PC-3 (cell line): ENCODE data around the gene ENPP3. TPM values are rescaled to one million over a fixed set of nuclear protein-coding genes. Genes with fewer than 3 reads are reported as not detected.

ENCODE experiments used
- ATAC-seq: fragments of 200-7000 bp; cut with Tn5 transposase; 2 replicates; pipeline ENCODE4 v1.9.1; 2020; ENCODE audit warnings: mild to moderate bottlenecking, moderate library complexity
- BruUV-seq: library from RNA; stranded (reverse); fragments of 400-500 nt; replicated peaks from 2 replicates; lab custom pipeline; 2021; lab: Mats Ljungman, UMichigan
- CTCF ChIA-PET: fragments of 300-600 bp; sonication (Branson Sonifier 250); formaldehyde crosslinking; loops from one replicate; lab custom pipeline; 2022; ENCODE audit warnings: antibody characterized with exemption; lab: Charles Lee
- POLR2A ChIA-PET: fragments of 300-600 bp; sonication (Branson Sonifier 250); formaldehyde crosslinking; loops from one replicate; lab custom pipeline; 2022; ENCODE audit warnings: antibody characterized with exemption; ENCODE audit not compliant: unreplicated experiment; lab: Charles Lee
- DNase-seq: peaks from one replicate; pipeline ENCODE4 v3.0.0-alpha.2; 2015
- H2AFZ ChIP-seq: fragments of 300-600 bp; sonication (generic); 2 replicates; pipeline ENCODE4 v1.6.0; 2016; ENCODE audit warnings: antibody characterized with exemption, low read length
- H3F3A ChIP-seq: fragments of 300-600 bp; sonication (generic); one replicate; pipeline ENCODE4 v1.6.0; 2017; ENCODE audit warnings: antibody characterized with exemption, low read length, control low read depth, mild to moderate bottlenecking; ENCODE audit not compliant: unreplicated experiment
- H3K27ac ChIP-seq: fragments of 300-600 bp; sonication (generic); 2 replicates; pipeline ENCODE4 v1.5.1; 2016; ENCODE audit warnings: mild to moderate bottlenecking, low read length
- H3K27me3 ChIP-seq: fragments of 300-600 bp; sonication (generic); 2 replicates; pipeline ENCODE4 v1.6.1; 2016; ENCODE audit warnings: low read length, mixed read lengths
- H3K36me3 ChIP-seq: fragments of 300-600 bp; sonication (generic); 2 replicates; pipeline ENCODE4 v1.6.1; 2016; ENCODE audit warnings: low read depth, mixed run types, low read length, mixed read lengths
- H3K4me1 ChIP-seq: fragments of 300-600 bp; sonication (generic); 2 replicates; pipeline ENCODE4 v1.5.1; 2016; ENCODE audit warnings: low read length; ENCODE audit not compliant: insufficient read depth
- H3K4me2 ChIP-seq: fragments of 300-600 bp; sonication (generic); 2 replicates; pipeline ENCODE4 v1.6.0; 2016; ENCODE audit warnings: low read length
- H3K4me3 ChIP-seq: fragments of 300-600 bp; sonication (generic); 2 replicates; pipeline ENCODE4 v1.5.1; 2016; ENCODE audit warnings: mild to moderate bottlenecking, low read length, mixed read lengths
- H3K79me2 ChIP-seq: fragments of 300-600 bp; sonication (generic); 2 replicates; pipeline ENCODE4 v1.6.1; 2017; ENCODE audit warnings: low read length, mixed read lengths
- H3K9ac ChIP-seq: fragments of 300-600 bp; sonication (generic); 2 replicates; pipeline ENCODE4 v1.6.0; 2016; ENCODE audit warnings: mild to moderate bottlenecking, low read length
- H3K9me2 ChIP-seq: fragments of 300-600 bp; sonication (generic); replicated peaks from 2 replicates; pipeline ENCODE4 v1.6.1; 2016; ENCODE audit warnings: mixed run types, low read length, mixed read lengths
- H3K9me3 ChIP-seq: fragments of 300-600 bp; sonication (generic); 2 replicates; pipeline ENCODE4 v1.6.1; 2016; ENCODE audit warnings: low read length, mixed read lengths
- H4K20me1 ChIP-seq: fragments of 300-600 bp; sonication (generic); 2 replicates; pipeline ENCODE4 v1.6.1; 2016; ENCODE audit warnings: low read length, mixed read lengths
- CTCF ChIP-seq: fragments of 300-600 bp; sonication (generic); conservative IDR thresholded peaks from 2 replicates; pipeline ENCODE4 v1.5.1; 2017; ENCODE audit warnings: antibody characterized with exemption, low read depth, mild to moderate bottlenecking, low read length
- EZH2 ChIP-seq: fragments of 300-600 bp; sonication (generic); IDR thresholded peaks from one replicate; pipeline ENCODE4 v1.6.1; 2017; ENCODE audit warnings: antibody characterized with exemption, mild to moderate bottlenecking, low read length; ENCODE audit not compliant: unreplicated experiment
- EZH2phosphoT487 ChIP-seq: fragments of 300-600 bp; sonication (generic); IDR thresholded peaks from 2 replicates; pipeline ENCODE4 v1.6.1; 2018; ENCODE audit warnings: mild to moderate bottlenecking, antibody characterized with exemption, low read length, borderline replicate concordance
- intact Hi-C: fragments of 100-400 bp; cut with micrococcal nuclease; formaldehyde crosslinking; loops from 2 replicates; pipeline ENCODE4 v1.9.0; 2023
- total RNA-seq: library from RNA; depleted of rRNA; stranded (reverse); fragments of >200 nt; gene quantifications from 2 replicates; pipeline ENCODE4 v1.2.3, GENCODE V29; 2014

The ENPP3 gene
- total RNA-seq, 1 experiment from 2014 or later = 0.18 TPM

- ChIA-PET POLR2A (no interaction called here), CTCF (no interaction called here)
- no TSS peak for BruUV-seq
Measured at GRCh38 chr6:131717836-131718542, 80.9 kb downstream of the ENPP3 start.

DNA sequence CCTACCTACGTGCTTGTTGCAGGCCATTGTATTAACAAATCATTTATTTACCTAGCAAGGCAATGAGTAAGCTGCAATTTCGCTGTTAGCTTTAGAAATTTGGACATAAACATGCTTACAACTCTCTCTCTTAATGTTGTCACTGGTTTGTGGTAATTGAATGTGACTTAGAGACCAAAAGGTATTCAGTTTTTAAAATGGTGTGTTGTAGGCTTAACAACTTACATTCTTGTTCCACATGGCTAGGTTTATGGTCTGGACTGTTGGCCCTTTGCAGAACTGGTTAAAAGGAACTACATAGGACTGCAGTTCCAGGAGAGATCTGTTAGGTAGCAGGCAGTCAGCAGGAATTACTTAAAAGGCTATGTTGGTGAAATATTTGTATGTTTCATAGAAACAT is 84.1 kb downstream of the ENPP3 start:
- H3K9ac ChIP-seq = no peak overlapping the region
- BruUV-seq = no TSS peak
- no peaks in the 10 kb centered on the region for H3K36me3 ChIP-seq
- ATAC-seq (peak; percentile 31; the same call in 1 of the 2 replicates), DNase-seq (peak; percentile 25)
- H3K9me3 ChIP-seq = no peaks in the 10 kb centered on the region
- no peaks in the 10 kb centered on the region for H4K20me1 ChIP-seq
- no peak overlapping the region for H3K27ac ChIP-seq
- H3F3A ChIP-seq = no peaks in the 10 kb centered on the region
- TF ChIP-seq EZH2 (no peak), CTCF (no peak), EZH2phosphoT487 (no peak)
- H3K4me1 ChIP-seq = no peaks in the 10 kb centered on the region; the same call in 1 of the 2 replicates
- ChIA-PET CTCF (no interaction called here), POLR2A (no interaction called here)
- H3K79me2 ChIP-seq = no peaks in the 10 kb centered on the region
- H2AFZ ChIP-seq = peak overlapping the region; percentile 43
- H3K4me2 ChIP-seq = peak overlapping the region; percentile 19; the same call in 1 of the 2 replicates
- no peaks in the 10 kb centered on the region for H3K27me3 ChIP-seq
- H3K9me2 ChIP-seq = no peaks in the 10 kb centered on the region
- no peak overlapping the region for H3K4me3 ChIP-seq
- intact Hi-C loops = no loop called here

More at GRCh38 chr6:131717836-131718542, 80.9 kb downstream of the ENPP3 start:
- H3K4me2 ChIP-seq = no peak overlapping the region
- H3K79me2 ChIP-seq = no peaks in the 10 kb centered on the region
- H3F3A ChIP-seq = no peaks in the 10 kb centered on the region
- H3K4me1 ChIP-seq = no peaks in the 10 kb centered on the region; the same call in 1 of the 2 replicates
- H2AFZ ChIP-seq = no peak overlapping the region
- ATAC-seq (no peak), DNase-seq (no peak)
- H3K27ac ChIP-seq = no peak overlapping the region
- no peaks in the 10 kb centered on the region for H3K9me2 ChIP-seq
- H4K20me1 ChIP-seq = no peaks in the 10 kb centered on the region
- H3K9ac ChIP-seq = no peak overlapping the region
- TF ChIP-seq CTCF (no peak), EZH2 (no peak), EZH2phosphoT487 (no peak)
- no peaks in the 10 kb centered on the region for H3K27me3 ChIP-seq
- H3K9me3 ChIP-seq = no peaks in the 10 kb centered on the region
- H3K4me3 ChIP-seq = no peak overlapping the region
- intact Hi-C loops = no loop called here
- no peaks in the 10 kb centered on the region for H3K36me3 ChIP-seq

DNA sequence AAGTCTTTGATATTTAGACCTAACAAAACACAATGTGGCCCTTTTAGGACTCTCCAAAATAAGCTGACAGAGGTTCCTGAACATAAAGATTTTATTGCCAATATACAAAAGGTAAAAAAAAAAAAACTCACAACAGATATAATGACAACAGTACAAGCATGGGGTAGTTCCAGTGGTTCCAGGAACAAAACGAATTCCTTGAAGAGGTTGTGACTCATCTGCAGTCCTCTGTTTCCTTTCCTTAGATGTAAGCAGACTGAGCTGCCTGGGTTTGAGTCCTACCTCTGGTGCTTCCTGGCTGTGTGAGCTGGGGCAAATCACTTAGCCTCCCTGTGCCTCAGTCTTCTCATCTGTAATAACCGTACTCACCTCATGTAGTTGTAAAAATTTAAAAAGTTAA is 87.0 kb downstream of the ENPP3 start:
- H3K9ac ChIP-seq = no peak overlapping the region
- H3K9me3 ChIP-seq = no peaks in the 10 kb centered on the region
- no peak overlapping the region for H3K4me2 ChIP-seq
- H3K36me3 ChIP-seq = no peaks in the 10 kb centered on the region
- POLR2A ChIA-PET = no interaction called here
- intact Hi-C loops = no loop called here
- CTCF ChIA-PET = no interaction called here
- H3K9me2 ChIP-seq = no peaks in the 10 kb centered on the region
- DNase-seq = no peak
- no peak overlapping the region for H2AFZ ChIP-seq
- H3F3A ChIP-seq = no peaks in the 10 kb centered on the region
- BruUV-seq = no TSS peak
- no peaks in the 10 kb centered on the region for H3K27me3 ChIP-seq
- no peak overlapping the region for H3K4me3 ChIP-seq
- H4K20me1 ChIP-seq = no peaks in the 10 kb centered on the region
- H3K4me1 ChIP-seq = no peaks in the 10 kb centered on the region; the same call in 1 of the 2 replicates
- H3K79me2 ChIP-seq = no peaks in the 10 kb centered on the region
- no peak overlapping the region for H3K27ac ChIP-seq
- TF ChIP-seq EZH2phosphoT487 (no peak), CTCF (no peak), EZH2 (no peak)
- ATAC-seq = no peak
